22Rv1 (cell line): ENCODE results near the gene ZSWIM2.

Experiments used
- ZFX ChIP-seq: fragments of 450-650 bp; IDR thresholded peaks from 2 replicates; pipeline ENCODE4 v1.6.1; 2017; ENCODE audit warnings: antibody characterized with exemption, borderline replicate concordance
- TF ChIP-seq, protein P1 (sequence below): fragments of 450-650 bp; IDR thresholded peaks from 2 replicates; pipeline ENCODE4 v1.5.1; 2017; ENCODE audit warnings: mild to moderate bottlenecking

GRCh38 chr2:186891185-186891621 lies 42.2 kb upstream of the ZSWIM2 start:
- TF ChIP-seq, protein P1, sequence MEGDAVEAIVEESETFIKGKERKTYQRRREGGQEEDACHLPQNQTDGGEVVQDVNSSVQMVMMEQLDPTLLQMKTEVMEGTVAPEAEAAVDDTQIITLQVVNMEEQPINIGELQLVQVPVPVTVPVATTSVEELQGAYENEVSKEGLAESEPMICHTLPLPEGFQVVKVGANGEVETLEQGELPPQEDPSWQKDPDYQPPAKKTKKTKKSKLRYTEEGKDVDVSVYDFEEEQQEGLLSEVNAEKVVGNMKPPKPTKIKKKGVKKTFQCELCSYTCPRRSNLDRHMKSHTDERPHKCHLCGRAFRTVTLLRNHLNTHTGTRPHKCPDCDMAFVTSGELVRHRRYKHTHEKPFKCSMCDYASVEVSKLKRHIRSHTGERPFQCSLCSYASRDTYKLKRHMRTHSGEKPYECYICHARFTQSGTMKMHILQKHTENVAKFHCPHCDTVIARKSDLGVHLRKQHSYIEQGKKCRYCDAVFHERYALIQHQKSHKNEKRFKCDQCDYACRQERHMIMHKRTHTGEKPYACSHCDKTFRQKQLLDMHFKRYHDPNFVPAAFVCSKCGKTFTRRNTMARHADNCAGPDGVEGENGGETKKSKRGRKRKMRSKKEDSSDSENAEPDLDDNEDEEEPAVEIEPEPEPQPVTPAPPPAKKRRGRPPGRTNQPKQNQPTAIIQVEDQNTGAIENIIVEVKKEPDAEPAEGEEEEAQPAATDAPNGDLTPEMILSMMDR: no peak
- TF ChIP-seq ZFX: no peak
